SK-N-SH treated with all-trans-retinoic acid at 6 μM for 48 hours (cell line): ENCODE measurements around the gene FGF11.

Experiments used
- ATAC-seq: fragments of 200-7000 bp; cut with Tn5 transposase; 3 replicates; pipeline ENCODE4 v1.9.1; 2020; ENCODE audit warnings: mild to moderate bottlenecking, moderate library complexity
- ARNTL ChIP-seq: fragments of 450-650 bp; formaldehyde crosslinking; IDR thresholded peaks from 2 replicates; pipeline ENCODE4 v1.5.0; 2020; ENCODE audit warnings: low read depth, mild to moderate bottlenecking, moderate library complexity, borderline replicate concordance
- BACH2 ChIP-seq: fragments of 250-450 bp; sonication (Bioruptor Pico); IDR thresholded peaks from 2 replicates; pipeline ENCODE4 v1.9.0; 2021; ENCODE audit warnings: mild to moderate bottlenecking, borderline replicate concordance
- CSDC2 ChIP-seq: fragments of 250-450 bp; sonication (Bioruptor Pico); IDR thresholded peaks from 2 replicates; pipeline ENCODE4 v1.5.0; 2020; ENCODE audit warnings: mild to moderate bottlenecking, moderate library complexity
- CSRNP3 ChIP-seq: fragments of 250-450 bp; sonication (Bioruptor Pico); IDR thresholded peaks from 2 replicates; pipeline ENCODE4 v1.5.1; 2021; ENCODE audit warnings: mild to moderate bottlenecking, moderate library complexity
- ESRRG ChIP-seq: fragments of 250-450 bp; sonication (Bioruptor Pico); IDR thresholded peaks from 2 replicates; pipeline ENCODE4 v1.6.1; 2021; ENCODE audit warnings: mild to moderate bottlenecking
- GLIS3 ChIP-seq: fragments of 250-450 bp; sonication (Bioruptor Pico); IDR thresholded peaks from 2 replicates; pipeline ENCODE4 v1.5.0; 2020; ENCODE audit warnings: mild to moderate bottlenecking, moderate library complexity
- ISL1 ChIP-seq: fragments of 250-450 bp; sonication (Bioruptor Pico); IDR thresholded peaks from 2 replicates; pipeline ENCODE4 v2.1.2; 2022; ENCODE audit warnings: mild to moderate bottlenecking, moderate library complexity
- OSR1 ChIP-seq: fragments of 250-450 bp; sonication (Bioruptor Pico); IDR thresholded peaks from 2 replicates; pipeline ENCODE4 v1.8.0; 2022; ENCODE audit warnings: moderate library complexity, mild to moderate bottlenecking, inconsistent platforms
- PPARA ChIP-seq: fragments of 250-450 bp; sonication (Bioruptor Pico); IDR thresholded peaks from 2 replicates; pipeline ENCODE4 v1.5.0; 2020; ENCODE audit warnings: mild to moderate bottlenecking, borderline replicate concordance
- RARB ChIP-seq: fragments of 250-450 bp; sonication (Bioruptor Pico); IDR thresholded peaks from 2 replicates; pipeline ENCODE4 v1.8.0; 2021; ENCODE audit warnings: mild to moderate bottlenecking, moderate library complexity
- SNAI2 ChIP-seq: fragments of 250-450 bp; sonication (Bioruptor Pico); IDR thresholded peaks from 2 replicates; pipeline ENCODE4 v1.5.0; 2020; ENCODE audit warnings: mild to moderate bottlenecking, moderate library complexity
- TCF4 ChIP-seq: fragments of 250-450 bp; sonication (Bioruptor Pico); IDR thresholded peaks from 2 replicates; pipeline ENCODE4 v1.8.0; 2021; ENCODE audit warnings: mild to moderate bottlenecking, moderate library complexity, borderline replicate concordance
- TOX ChIP-seq: fragments of 250-450 bp; sonication (Bioruptor Pico); IDR thresholded peaks from 2 replicates; pipeline ENCODE4 v1.8.0; 2021; ENCODE audit warnings: mild to moderate bottlenecking, moderate library complexity, borderline replicate concordance
- ZC3H10 ChIP-seq: fragments of 250-450 bp; sonication (Bioruptor Pico); IDR thresholded peaks from 2 replicates; pipeline ENCODE4 v1.5.1; 2021; ENCODE audit warnings: mild to moderate bottlenecking, moderate library complexity
- ZFP3 ChIP-seq: fragments of 250-450 bp; sonication (Bioruptor Pico); IDR thresholded peaks from 2 replicates; pipeline ENCODE4 v1.5.0; 2020; ENCODE audit warnings: mild to moderate bottlenecking, moderate library complexity
- ZFP30 ChIP-seq: fragments of 450-650 bp; formaldehyde crosslinking; IDR thresholded peaks from 2 replicates; pipeline ENCODE4 v1.5.0; 2022; ENCODE audit warnings: mild to moderate bottlenecking, moderate library complexity
- ZNF565 ChIP-seq: fragments of 450-650 bp; formaldehyde crosslinking; conservative IDR thresholded peaks from 2 replicates; pipeline ENCODE4 v1.5.0; 2020; ENCODE audit warnings: low read depth, mild to moderate bottlenecking, moderate library complexity
- ZNF8 ChIP-seq: fragments of 450-650 bp; formaldehyde crosslinking; IDR thresholded peaks from 2 replicates; pipeline ENCODE4 v1.5.0; 2020; ENCODE audit warnings: mild to moderate bottlenecking, moderate library complexity
- TF ChIP-seq, protein P1 (sequence below): fragments of 250-450 bp; sonication (Bioruptor Pico); IDR thresholded peaks from 2 replicates; pipeline ENCODE4 v1.8.0; 2021; ENCODE audit warnings: low read depth, mild to moderate bottlenecking, moderate library complexity, borderline replicate concordance
- TF ChIP-seq, protein P2 (sequence below): fragments of 250-450 bp; sonication (Bioruptor Pico); IDR thresholded peaks from 2 replicates; pipeline ENCODE4 v1.5.1; 2020; ENCODE audit warnings: low read depth, mild to moderate bottlenecking, moderate library complexity
- TF ChIP-seq, protein P3 (sequence below): fragments of 250-450 bp; sonication (Bioruptor Pico); IDR thresholded peaks from 2 replicates; pipeline ENCODE4 v1.5.0; 2020; ENCODE audit warnings: mild to moderate bottlenecking, moderate library complexity
- TF ChIP-seq, protein P4 (sequence below): fragments of 250-450 bp; sonication (Bioruptor Pico); IDR thresholded peaks from 2 replicates; pipeline ENCODE4 v1.8.0; 2020; ENCODE audit warnings: mild to moderate bottlenecking, moderate library complexity, borderline replicate concordance

Gene FGF11

DNA sequence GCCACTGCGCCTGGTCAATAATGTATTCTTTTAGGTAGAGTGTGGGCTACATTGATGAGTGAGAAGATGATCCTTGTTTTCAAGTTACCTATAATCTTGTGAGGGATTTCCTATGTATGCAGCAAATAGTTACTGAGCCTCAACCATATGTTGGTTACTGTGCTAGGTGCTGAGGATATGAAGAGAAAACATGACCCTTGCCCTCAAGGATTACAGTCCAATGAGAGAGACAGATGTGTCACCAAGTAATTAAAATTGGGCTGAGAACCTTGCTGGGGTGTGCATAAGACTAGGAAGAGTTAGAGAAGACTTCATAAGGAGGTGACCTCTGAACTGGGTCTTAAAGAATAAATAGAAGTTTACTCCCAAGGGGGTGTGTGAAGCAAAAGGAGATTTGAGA is 52.3 kb downstream of the FGF11 start:
- no peak for ATAC-seq
- TF ChIP-seq, protein P1, sequence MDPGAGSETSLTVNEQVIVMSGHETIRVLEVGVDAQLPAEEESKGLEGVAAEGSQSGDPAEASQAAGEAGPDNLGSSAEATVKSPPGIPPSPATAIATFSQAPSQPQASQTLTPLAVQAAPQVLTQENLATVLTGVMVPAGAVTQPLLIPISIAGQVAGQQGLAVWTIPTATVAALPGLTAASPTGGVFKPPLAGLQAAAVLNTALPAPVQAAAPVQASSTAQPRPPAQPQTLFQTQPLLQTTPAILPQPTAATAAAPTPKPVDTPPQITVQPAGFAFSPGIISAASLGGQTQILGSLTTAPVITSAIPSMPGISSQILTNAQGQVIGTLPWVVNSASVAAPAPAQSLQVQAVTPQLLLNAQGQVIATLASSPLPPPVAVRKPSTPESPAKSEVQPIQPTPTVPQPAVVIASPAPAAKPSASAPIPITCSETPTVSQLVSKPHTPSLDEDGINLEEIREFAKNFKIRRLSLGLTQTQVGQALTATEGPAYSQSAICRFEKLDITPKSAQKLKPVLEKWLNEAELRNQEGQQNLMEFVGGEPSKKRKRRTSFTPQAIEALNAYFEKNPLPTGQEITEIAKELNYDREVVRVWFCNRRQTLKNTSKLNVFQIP (CRISPR knock-in tag), result no peak
- TF ChIP-seq ARNTL (no peak), GLIS3 (CRISPR knock-in tag) (no peak), CSRNP3 (CRISPR knock-in tag) (no peak), TCF4 (CRISPR knock-in tag) (no peak), ISL1 (CRISPR knock-in tag) (no peak), ZFP30 (no peak), CSDC2 (no peak), SNAI2 (CRISPR knock-in tag) (no peak), ESRRG (CRISPR knock-in tag) (no peak), BACH2 (CRISPR knock-in tag) (no peak), ZNF565 (CRISPR knock-in tag) (no peak), RARB (CRISPR knock-in tag) (no peak), TOX (no peak), OSR1 (no peak), ZFP3 (CRISPR knock-in tag) (no peak), ZC3H10 (CRISPR knock-in tag) (no peak)
- TF ChIP-seq, protein P2, sequence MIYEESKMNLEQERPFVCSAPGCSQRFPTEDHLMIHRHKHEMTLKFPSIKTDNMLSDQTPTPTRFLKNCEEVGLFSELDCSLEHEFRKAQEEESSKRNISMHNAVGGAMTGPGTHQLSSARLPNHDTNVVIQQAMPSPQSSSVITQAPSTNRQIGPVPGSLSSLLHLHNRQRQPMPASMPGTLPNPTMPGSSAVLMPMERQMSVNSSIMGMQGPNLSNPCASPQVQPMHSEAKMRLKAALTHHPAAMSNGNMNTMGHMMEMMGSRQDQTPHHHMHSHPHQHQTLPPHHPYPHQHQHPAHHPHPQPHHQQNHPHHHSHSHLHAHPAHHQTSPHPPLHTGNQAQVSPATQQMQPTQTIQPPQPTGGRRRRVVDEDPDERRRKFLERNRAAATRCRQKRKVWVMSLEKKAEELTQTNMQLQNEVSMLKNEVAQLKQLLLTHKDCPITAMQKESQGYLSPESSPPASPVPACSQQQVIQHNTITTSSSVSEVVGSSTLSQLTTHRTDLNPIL (CRISPR knock-in tag), result no peak
- TF ChIP-seq, protein P3, sequence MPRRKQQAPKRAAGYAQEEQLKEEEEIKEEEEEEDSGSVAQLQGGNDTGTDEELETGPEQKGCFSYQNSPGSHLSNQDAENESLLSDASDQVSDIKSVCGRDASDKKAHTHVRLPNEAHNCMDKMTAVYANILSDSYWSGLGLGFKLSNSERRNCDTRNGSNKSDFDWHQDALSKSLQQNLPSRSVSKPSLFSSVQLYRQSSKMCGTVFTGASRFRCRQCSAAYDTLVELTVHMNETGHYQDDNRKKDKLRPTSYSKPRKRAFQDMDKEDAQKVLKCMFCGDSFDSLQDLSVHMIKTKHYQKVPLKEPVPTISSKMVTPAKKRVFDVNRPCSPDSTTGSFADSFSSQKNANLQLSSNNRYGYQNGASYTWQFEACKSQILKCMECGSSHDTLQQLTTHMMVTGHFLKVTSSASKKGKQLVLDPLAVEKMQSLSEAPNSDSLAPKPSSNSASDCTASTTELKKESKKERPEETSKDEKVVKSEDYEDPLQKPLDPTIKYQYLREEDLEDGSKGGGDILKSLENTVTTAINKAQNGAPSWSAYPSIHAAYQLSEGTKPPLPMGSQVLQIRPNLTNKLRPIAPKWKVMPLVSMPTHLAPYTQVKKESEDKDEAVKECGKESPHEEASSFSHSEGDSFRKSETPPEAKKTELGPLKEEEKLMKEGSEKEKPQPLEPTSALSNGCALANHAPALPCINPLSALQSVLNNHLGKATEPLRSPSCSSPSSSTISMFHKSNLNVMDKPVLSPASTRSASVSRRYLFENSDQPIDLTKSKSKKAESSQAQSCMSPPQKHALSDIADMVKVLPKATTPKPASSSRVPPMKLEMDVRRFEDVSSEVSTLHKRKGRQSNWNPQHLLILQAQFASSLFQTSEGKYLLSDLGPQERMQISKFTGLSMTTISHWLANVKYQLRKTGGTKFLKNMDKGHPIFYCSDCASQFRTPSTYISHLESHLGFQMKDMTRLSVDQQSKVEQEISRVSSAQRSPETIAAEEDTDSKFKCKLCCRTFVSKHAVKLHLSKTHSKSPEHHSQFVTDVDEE (CRISPR knock-in tag), result no peak
- TF ChIP-seq, protein P4, sequence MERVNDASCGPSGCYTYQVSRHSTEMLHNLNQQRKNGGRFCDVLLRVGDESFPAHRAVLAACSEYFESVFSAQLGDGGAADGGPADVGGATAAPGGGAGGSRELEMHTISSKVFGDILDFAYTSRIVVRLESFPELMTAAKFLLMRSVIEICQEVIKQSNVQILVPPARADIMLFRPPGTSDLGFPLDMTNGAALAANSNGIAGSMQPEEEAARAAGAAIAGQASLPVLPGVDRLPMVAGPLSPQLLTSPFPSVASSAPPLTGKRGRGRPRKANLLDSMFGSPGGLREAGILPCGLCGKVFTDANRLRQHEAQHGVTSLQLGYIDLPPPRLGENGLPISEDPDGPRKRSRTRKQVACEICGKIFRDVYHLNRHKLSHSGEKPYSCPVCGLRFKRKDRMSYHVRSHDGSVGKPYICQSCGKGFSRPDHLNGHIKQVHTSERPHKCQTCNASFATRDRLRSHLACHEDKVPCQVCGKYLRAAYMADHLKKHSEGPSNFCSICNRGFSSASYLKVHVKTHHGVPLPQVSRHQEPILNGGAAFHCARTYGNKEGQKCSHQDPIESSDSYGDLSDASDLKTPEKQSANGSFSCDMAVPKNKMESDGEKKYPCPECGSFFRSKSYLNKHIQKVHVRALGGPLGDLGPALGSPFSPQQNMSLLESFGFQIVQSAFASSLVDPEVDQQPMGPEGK (CRISPR knock-in tag), result no peak
- TF ChIP-seq, all 23 proteins: peak for 0

DNA sequence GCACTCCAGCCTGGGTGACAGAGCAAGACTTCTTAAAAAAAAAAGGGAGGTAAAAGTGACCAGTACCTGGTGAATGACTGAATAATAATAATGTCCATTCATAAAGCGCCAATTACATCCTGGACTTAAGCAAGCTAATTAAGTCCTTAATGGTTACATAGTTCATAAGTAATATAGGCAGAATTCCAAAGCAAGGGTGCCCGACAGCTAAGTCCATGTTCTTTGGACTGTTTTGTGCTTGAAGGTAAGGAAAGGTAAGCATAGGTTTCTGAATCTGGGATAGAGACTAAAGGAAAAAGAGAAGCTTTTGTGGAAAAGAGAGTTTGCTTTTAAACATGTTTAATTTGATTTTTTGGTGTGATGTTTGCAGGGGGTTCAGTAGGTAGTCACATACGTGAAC is 54.6 kb downstream of the FGF11 start:
- ATAC-seq, result no peak
- TF ChIP-seq ZC3H10 (CRISPR knock-in tag) (no peak), RARB (CRISPR knock-in tag) (no peak), PPARA (CRISPR knock-in tag) (no peak), TCF4 (CRISPR knock-in tag) (no peak), TOX (no peak), ESRRG (CRISPR knock-in tag) (no peak), ZNF8 (CRISPR knock-in tag) (no peak), OSR1 (no peak), CSDC2 (no peak), ZFP3 (CRISPR knock-in tag) (no peak), ZNF565 (CRISPR knock-in tag) (no peak), ZFP30 (no peak)
- TF ChIP-seq, protein P1 (CRISPR knock-in tag), result no peak
- TF ChIP-seq, protein P4 (CRISPR knock-in tag), result no peak
- TF ChIP-seq, protein P2 (CRISPR knock-in tag), result no peak
